ENCODE data around the gene HOXD10. TPM values are rescaled to one million over a fixed set of nuclear protein-coding genes. Genes with fewer than 3 reads are reported as not detected.
A peak's percentile ranks its signal among the peaks of the same experiment; 100 is the strongest.

HOXD10 gene
- total and polyA plus RNA-seq, 4 donors = 0.05 to 0.54 TPM; not detected in 2

DNA sequence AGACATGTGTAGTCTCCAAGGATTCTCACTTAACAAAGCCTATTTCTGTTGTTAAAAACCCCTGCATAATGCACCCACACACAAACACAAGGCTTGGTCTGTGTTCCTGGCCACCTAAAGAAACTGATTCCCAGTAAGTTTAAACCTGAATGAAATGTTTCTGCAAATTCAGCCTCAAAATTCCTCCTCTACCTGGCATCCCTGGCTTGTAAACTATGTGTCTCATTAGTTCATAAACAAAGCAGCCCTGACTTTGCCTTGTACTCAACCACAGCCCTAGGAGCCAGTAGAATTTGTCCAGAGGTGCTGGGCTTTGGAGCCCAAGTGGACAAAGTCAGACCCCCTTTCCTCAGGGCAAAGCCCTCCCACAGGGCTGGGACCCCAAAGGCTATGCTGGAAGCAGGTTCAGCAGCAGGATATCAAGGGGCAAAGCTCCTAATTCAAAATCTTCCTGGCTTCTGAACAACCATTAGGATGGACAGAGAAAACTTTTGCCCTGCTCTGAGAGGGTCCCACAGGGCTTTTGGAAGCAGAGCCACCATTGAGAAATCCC, 26.7 kb upstream of the HOXD10 start:
- Histone ChIP-seq H3K9me3 (ENCODE audit: control insufficient read depth in 4 of 4, insufficient read depth in 3 of 4, low read length in 3 of 4) (peaks cover 0 to 20% (median 0%) of the 10 kb centered on the region in 4 donors), H3K4me3 (no peak overlapping the region), H3K4me1 (ENCODE audit: control insufficient read depth in 5 of 5, insufficient read depth in 5 of 5, low read length in 5 of 5) (peaks cover 0 to 31% (median 0%) of the 10 kb centered on the region in 5 donors), H3K9ac (ENCODE audit: insufficient read depth in 1 of 2, low read length in 2 of 2) (no peak overlapping the region), H3K36me3 (ENCODE audit: control insufficient read depth in 4 of 4, insufficient read depth in 4 of 4, low read length in 4 of 4) (no peaks in the 10 kb centered on the region), H3K27me3 (ENCODE audit: control insufficient read depth in 3 of 3, insufficient read depth in 3 of 3, low read length in 2 of 3) (peaks cover 8 to 94% (median 92%) of the 10 kb centered on the region in 3 donors), H3K27ac (ENCODE audit: low read depth in 1 of 2, low read length in 1 of 2) (no peak overlapping the region)
- DNase-seq = no peak
- no peak for ATAC-seq (ENCODE audit: insufficient read depth, low FRiP score)
- TF ChIP-seq CTCF (IDR thresholded peaks at IDR 0.05; ENCODE audit: control extremely low read depth, extremely low read depth) = no peak

DNA sequence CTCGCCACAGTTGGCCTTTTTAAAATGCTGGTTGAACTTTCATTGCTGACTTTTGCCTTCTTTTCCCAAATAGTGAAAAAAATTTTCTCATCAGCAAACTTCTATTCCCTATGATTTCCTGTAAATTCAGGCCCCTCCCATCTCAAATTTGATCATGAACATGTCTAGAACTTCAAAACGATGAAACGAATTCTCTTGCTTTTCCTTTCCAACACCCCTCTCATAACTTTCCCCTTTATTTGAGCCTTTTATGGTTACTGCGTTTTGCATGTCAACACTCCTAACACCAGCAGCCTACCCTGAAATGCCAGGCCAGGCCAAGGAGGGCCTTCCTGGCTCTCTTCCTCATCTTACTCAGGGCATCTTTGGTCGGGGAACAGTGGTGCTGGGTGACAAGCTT, 25.7 kb upstream of the HOXD10 start:
- H3K27ac ChIP-seq (ENCODE audit: low read depth in 1 of 2, low read length in 1 of 2) = no peak overlapping the region
- H3K9ac ChIP-seq (ENCODE audit: insufficient read depth in 1 of 2, low read length in 2 of 2) = no peak overlapping the region
- WGBS, 2 donors = 20 to 25% methylated on average over 5 of the region's 5 CpGs
- peaks cover 8 to 94% (median 92%) of the 10 kb centered on the region in 3 donors for H3K27me3 ChIP-seq (ENCODE audit: control insufficient read depth in 3 of 3, insufficient read depth in 3 of 3, low read length in 2 of 3)
- ATAC-seq (ENCODE audit: insufficient read depth, low FRiP score) (no peak), DNase-seq (peak in 1 of 3 donors; percentile 30)
- H3K4me1 ChIP-seq (ENCODE audit: control insufficient read depth in 5 of 5, insufficient read depth in 5 of 5, low read length in 5 of 5) = peaks cover 0 to 22% (median 0%) of the 10 kb centered on the region in 5 donors
- no peaks in the 10 kb centered on the region for H3K36me3 ChIP-seq (ENCODE audit: control insufficient read depth in 4 of 4, insufficient read depth in 4 of 4, low read length in 4 of 4)
- peaks cover 0 to 20% (median 0%) of the 10 kb centered on the region in 4 donors for H3K9me3 ChIP-seq (ENCODE audit: control insufficient read depth in 4 of 4, insufficient read depth in 3 of 4, low read length in 3 of 4)
- TF ChIP-seq CTCF (IDR thresholded peaks at IDR 0.05; ENCODE audit: control extremely low read depth, extremely low read depth) = no peak
- no peak overlapping the region for H3K4me3 ChIP-seq

DNA sequence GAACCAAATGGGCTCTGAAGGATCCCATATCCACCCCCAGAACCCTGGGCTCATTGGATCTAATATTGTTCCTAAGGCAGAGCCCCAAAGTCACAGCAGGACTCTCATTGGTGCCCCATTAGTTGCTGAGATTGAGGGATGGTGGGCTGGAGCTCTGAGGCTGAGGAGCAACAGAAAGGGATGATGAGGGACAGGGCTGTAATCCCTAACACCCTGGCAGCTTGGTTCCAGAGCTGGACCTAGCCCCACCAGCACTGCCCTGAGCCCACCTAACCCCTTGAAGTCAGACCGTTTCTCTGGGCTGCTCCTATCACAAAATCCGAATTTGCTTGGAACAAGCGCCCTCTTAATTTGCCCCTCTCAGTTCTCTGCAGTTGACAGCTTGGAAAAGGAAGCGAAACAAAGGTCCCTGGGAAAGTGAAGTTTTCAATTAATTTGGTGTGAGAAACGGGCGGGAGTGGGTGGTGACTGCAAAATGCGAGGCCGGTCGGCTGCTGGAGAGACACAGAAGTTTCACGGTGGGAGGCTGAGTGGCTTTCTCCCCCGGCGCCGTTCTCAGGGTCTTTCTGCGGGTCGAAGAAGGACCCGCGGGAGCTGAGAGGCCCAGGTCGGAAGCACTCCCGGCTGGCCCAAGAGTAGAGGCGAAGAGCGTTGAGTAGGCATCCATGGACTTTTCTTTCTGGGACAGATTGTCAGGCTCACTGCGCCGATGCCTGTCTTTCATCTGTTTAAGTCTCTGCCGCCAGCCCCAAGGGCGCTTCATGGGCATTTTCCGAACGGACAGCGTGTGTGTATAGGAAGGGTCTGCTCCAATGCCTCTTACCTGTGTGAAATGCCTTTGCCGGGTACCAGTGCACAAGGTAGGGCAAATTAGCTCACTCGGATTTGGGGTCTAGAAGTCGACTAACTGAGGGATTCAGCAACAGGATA, 25.0 kb upstream of the HOXD10 start:
- ATAC-seq (ENCODE audit: insufficient read depth, low FRiP score) (no peak), DNase-seq (no peak)
- Histone ChIP-seq H3K4me3 (no peak overlapping the region), H3K27me3 (ENCODE audit: control insufficient read depth in 3 of 3, insufficient read depth in 3 of 3, low read length in 2 of 3) (peaks cover 8 to 94% (median 92%) of the 10 kb centered on the region in 3 donors), H3K36me3 (ENCODE audit: control insufficient read depth in 4 of 4, insufficient read depth in 4 of 4, low read length in 4 of 4) (no peaks in the 10 kb centered on the region), H3K9ac (ENCODE audit: insufficient read depth in 1 of 2, low read length in 2 of 2) (no peak overlapping the region), H3K4me1 (ENCODE audit: control insufficient read depth in 5 of 5, insufficient read depth in 5 of 5, low read length in 5 of 5) (peaks cover 0 to 23% (median 1%) of the 10 kb centered on the region in 5 donors), H3K27ac (ENCODE audit: low read depth in 1 of 2, low read length in 1 of 2) (no peak overlapping the region), H3K9me3 (ENCODE audit: control insufficient read depth in 4 of 4, insufficient read depth in 3 of 4, low read length in 3 of 4) (peaks cover 0 to 20% (median 0%) of the 10 kb centered on the region in 4 donors)
- WGBS, 2 donors = 5 to 8% methylated on average over 31 of the region's 31 CpGs
- TF ChIP-seq CTCF (IDR thresholded peaks at IDR 0.05; ENCODE audit: control extremely low read depth, extremely low read depth) = no peak
